Glutamatergic neuron (in vitro differentiated cells): ENCODE results near the gene SLIT1. TPM values are rescaled to one million over a fixed set of nuclear protein-coding genes. Genes with fewer than 3 reads are reported as not detected.
A peak's percentile ranks its signal among the peaks of the same experiment; 100 is the strongest.

Experiments
- DNase-seq: peaks from one replicate; pipeline ENCODE4 v3.0.0; 2022
- H3K27ac Mint-ChIP-seq: one replicate; pipeline ENCODE4 v1.8.0; 2020; ENCODE audit warnings: mild to moderate bottlenecking, mixed read lengths, inconsistent platforms; ENCODE audit not compliant: unreplicated experiment
- H3K27me3 Mint-ChIP-seq: one replicate; pipeline ENCODE4 v1.8.0; 2020; ENCODE audit warnings: mild to moderate bottlenecking, moderate library complexity, mixed read lengths, inconsistent platforms; ENCODE audit not compliant: unreplicated experiment
- H3K36me3 Mint-ChIP-seq: one replicate; pipeline ENCODE4 v1.8.0; 2020; ENCODE audit warnings: mild to moderate bottlenecking, mixed read lengths, inconsistent platforms; ENCODE audit not compliant: unreplicated experiment
- H3K4me1 Mint-ChIP-seq: one replicate; pipeline ENCODE4 v1.8.0; 2020; ENCODE audit warnings: mild to moderate bottlenecking, low read depth, mixed read lengths, inconsistent platforms; ENCODE audit not compliant: unreplicated experiment
- H3K4me3 Mint-ChIP-seq: one replicate; pipeline ENCODE4 v1.8.0; 2020; ENCODE audit warnings: mild to moderate bottlenecking, mixed read lengths, inconsistent platforms; ENCODE audit not compliant: unreplicated experiment
- H3K9me3 Mint-ChIP-seq: one replicate; pipeline ENCODE4 v1.8.0; 2020; ENCODE audit warnings: mild to moderate bottlenecking, moderate library complexity, mixed read lengths, inconsistent platforms; ENCODE audit not compliant: unreplicated experiment
- CTCF ChIP-seq: fragments of 200-600 bp; sonication (generic); IDR thresholded peaks from one replicate; pipeline ENCODE4 v1.5.0; 2021; ENCODE audit not compliant: partially characterized antibody, unreplicated experiment
- total RNA-seq: library from RNA; stranded (reverse); fragmentation: NEBNext Ultra II Directional; extraction: Animal tissue kit (Norgen Biotek cat#: 25700); gene quantifications from one replicate; pipeline ENCODE4 v1.2.1, GENCODE V29; 2021; ENCODE audit not compliant: unreplicated experiment

The SLIT1 gene
- total RNA-seq, 1 donor from 2014 or later, result 11.3 TPM

GRCh38 chr10:97074256-97075145, 111.3 kb downstream of the SLIT1 start:
- H3K36me3 Mint-ChIP-seq, result no peaks in the 10 kb centered on the region
- H3K27me3 Mint-ChIP-seq, result peaks cover 7% of the 10 kb centered on the region
- no peak overlapping the region for H3K4me3 Mint-ChIP-seq
- peaks cover 3% of the 10 kb centered on the region for H3K9me3 Mint-ChIP-seq
- no peak for TF ChIP-seq CTCF
- no peak for DNase-seq
- peaks cover 38% of the 10 kb centered on the region for H3K4me1 Mint-ChIP-seq
- H3K27ac Mint-ChIP-seq, result no peak overlapping the region

DNA sequence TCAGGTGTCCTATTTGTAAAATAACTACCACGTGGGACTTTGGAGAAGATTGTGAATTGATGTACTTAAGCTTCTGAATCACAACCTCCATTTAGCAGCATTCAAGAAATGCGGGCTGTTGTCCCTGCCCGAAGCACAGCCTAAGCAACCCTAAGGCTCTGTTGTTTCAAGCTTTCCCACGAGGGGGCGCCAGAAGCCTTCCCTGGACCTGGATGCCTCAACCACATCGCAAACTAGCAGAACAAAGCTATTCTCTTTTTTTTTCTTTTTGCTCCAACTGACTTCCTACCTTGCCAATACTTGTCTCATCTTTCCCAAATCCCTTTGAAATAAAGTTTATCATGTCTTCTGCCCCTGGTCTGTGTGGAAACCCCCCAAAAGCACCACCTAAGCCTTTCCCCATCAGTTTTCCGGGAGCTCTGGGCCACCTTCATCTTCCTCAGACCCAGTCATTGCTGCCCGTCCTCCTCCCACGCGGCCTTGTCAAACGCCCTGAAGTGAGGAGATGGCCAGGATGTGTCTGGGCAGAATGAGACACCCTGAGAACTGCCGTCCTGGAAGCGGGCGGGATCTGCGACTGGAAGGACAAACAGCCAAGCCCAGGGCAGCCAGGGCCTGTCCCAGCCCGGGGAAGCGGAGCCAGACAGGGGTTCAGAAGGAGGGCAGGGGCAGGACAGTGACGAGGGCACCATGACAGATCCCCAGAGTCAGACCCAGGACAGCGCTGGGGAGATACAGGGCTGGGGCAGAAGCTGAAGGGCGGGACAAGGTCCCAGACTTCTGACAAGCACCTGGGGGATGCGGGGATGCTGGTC, 112.7 kb downstream of the SLIT1 start:
- no peak overlapping the region for H3K4me3 Mint-ChIP-seq
- H3K4me1 Mint-ChIP-seq, result peaks cover 46% of the 10 kb centered on the region
- H3K27ac Mint-ChIP-seq, result peak overlapping the region; percentile 26
- peak; percentile 93 for TF ChIP-seq CTCF
- peaks cover 12% of the 10 kb centered on the region for H3K27me3 Mint-ChIP-seq
- H3K9me3 Mint-ChIP-seq, result peaks cover 3% of the 10 kb centered on the region
- DNase-seq, result peak; percentile 94
- H3K36me3 Mint-ChIP-seq, result no peaks in the 10 kb centered on the region

DNA sequence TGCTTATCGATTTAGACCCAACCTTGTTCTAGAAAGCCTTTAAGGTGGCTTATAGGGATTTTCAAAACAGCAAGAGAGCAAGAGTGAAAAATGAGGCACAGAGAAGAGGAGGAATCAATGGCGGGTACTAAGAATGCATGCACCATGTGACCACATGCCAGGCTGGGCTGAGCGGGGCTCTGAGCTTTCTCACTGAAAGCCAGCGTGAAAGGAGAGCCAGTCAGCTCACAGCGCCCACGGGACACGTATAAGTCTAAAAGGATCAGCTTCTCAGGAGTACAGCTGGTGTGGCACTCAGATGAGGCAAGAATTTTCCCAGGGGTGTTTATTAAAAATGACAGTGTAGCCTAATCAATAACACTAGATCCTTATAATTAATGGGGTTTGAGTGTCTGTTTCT, 114.3 kb downstream of the SLIT1 start:
- H3K27ac Mint-ChIP-seq, result peak overlapping the region; percentile 75
- H3K4me3 Mint-ChIP-seq, result peak overlapping the region; percentile 66
- H3K36me3 Mint-ChIP-seq, result no peaks in the 10 kb centered on the region
- H3K27me3 Mint-ChIP-seq, result peaks cover 12% of the 10 kb centered on the region
- DNase-seq, result peak; percentile 57
- H3K4me1 Mint-ChIP-seq, result peaks cover 43% of the 10 kb centered on the region
- peaks cover 3% of the 10 kb centered on the region for H3K9me3 Mint-ChIP-seq
- TF ChIP-seq CTCF, result no peak

- H3K36me3 Mint-ChIP-seq, result no peaks in the 10 kb centered on the region
- H3K4me3 Mint-ChIP-seq, result no peak overlapping the region
- H3K4me1 Mint-ChIP-seq, result peaks cover 34% of the 10 kb centered on the region
- no peak for DNase-seq
- TF ChIP-seq CTCF, result no peak
- peak overlapping the region; percentile 33 for H3K27ac Mint-ChIP-seq
- H3K9me3 Mint-ChIP-seq, result peaks cover 3% of the 10 kb centered on the region
- peaks cover 10% of the 10 kb centered on the region for H3K27me3 Mint-ChIP-seq
Measured at GRCh38 chr10:97069576-97070362, 116.0 kb downstream of the SLIT1 start.
